HPDE6-E6E7 (cell line): Measurements from ENCODE around the gene CYYR1.
A peak's percentile ranks its signal among the peaks of the same experiment; 100 is the strongest.

Experiments used
- DNase-seq: peaks from one replicate; pipeline ENCODE4 v3.0.0; 2011; ENCODE audit warnings: missing footprints; ENCODE audit errors: extremely low spot score

CYYR1 gene

GRCh38 chr21:26553898-26554297, 19.2 kb downstream of the CYYR1 start:
- no peak for DNase-seq

- no peak for DNase-seq
Observed at GRCh38 chr21:26550326-26550725, 22.8 kb downstream of the CYYR1 start.

GRCh38 chr21:26546446-26547097, 26.5 kb downstream of the CYYR1 start:
- DNase-seq, result no peak

- no peak for DNase-seq
Observed at GRCh38 chr21:26544201-26544775, 28.8 kb downstream of the CYYR1 start.

- no peak for DNase-seq
Observed at GRCh38 chr21:26540651-26541050, 32.4 kb downstream of the CYYR1 start.

- no peak for DNase-seq
Observed at GRCh38 chr21:26539566-26539965, 33.5 kb downstream of the CYYR1 start.

- DNase-seq, result no peak
Observed at GRCh38 chr21:26534517-26534916, 38.6 kb downstream of the CYYR1 start.

GRCh38 chr21:26532208-26532607, 40.9 kb downstream of the CYYR1 start:
- no peak for DNase-seq

- DNase-seq, result no peak
Observed at GRCh38 chr21:26529526-26529925, 43.6 kb downstream of the CYYR1 start.

GRCh38 chr21:26528882-26529281, 44.2 kb downstream of the CYYR1 start:
- DNase-seq, result no peak

GRCh38 chr21:26522704-26523103, 50.4 kb downstream of the CYYR1 start:
- DNase-seq, result no peak

GRCh38 chr21:26519142-26519541, 53.9 kb downstream of the CYYR1 start:
- no peak for DNase-seq

GRCh38 chr21:26515257-26515656, 57.8 kb downstream of the CYYR1 start:
- no peak for DNase-seq

GRCh38 chr21:26513212-26513611, 59.9 kb downstream of the CYYR1 start:
- no peak for DNase-seq

GRCh38 chr21:26512664-26513063, 60.4 kb downstream of the CYYR1 start:
- DNase-seq, result no peak

GRCh38 chr21:26508903-26509302, 64.2 kb downstream of the CYYR1 start:
- DNase-seq, result no peak

GRCh38 chr21:26506956-26507355, 66.1 kb downstream of the CYYR1 start:
- peak; percentile 60 for DNase-seq

GRCh38 chr21:26505211-26505610, 67.9 kb downstream of the CYYR1 start:
- DNase-seq, result no peak

- DNase-seq, result no peak
Observed at GRCh38 chr21:26503414-26503813, 69.7 kb downstream of the CYYR1 start.

GRCh38 chr21:26501495-26502021, 71.5 kb downstream of the CYYR1 start:
- no peak for DNase-seq

- DNase-seq, result no peak
Observed at GRCh38 chr21:26499495-26499894, 73.6 kb downstream of the CYYR1 start.

- no peak for DNase-seq
Observed at GRCh38 chr21:26495283-26495849, 77.7 kb downstream of the CYYR1 start.

GRCh38 chr21:26491663-26492062, 81.4 kb downstream of the CYYR1 start:
- no peak for DNase-seq
